HG02852 (cell line): ENCODE measurements around the gene ROS1.

Source experiments
- ATAC-seq: cut with Tn5 transposase; IDR thresholded peaks from one replicate; pipeline ENCODE4 v1.9.1; 2021; ENCODE audit warnings: mild to moderate bottlenecking, moderate library complexity; ENCODE audit not compliant: unreplicated experiment

Gene ROS1

DNA sequence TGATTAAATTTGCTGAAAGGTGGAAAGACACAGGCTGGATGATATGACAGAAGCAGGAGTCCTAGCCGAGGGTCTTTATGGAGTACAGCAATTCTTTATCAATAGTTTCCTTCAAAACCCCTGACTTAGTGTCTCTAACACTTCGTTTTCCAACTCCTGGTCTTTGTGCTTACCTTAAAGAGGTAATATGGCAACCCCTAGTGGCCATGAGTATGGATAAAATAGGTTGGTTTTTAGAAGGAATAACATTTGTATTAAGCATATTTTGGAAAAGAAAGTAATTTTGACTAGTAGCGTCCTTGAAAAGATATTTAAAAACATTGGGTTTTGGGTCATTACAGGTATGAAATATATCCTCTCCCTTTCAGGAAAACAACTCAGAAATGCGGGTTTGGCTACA is 108.5 kb downstream of the ROS1 start:
- no peak for ATAC-seq

GRCh38 chr6:117311726-117312125 is 114.0 kb downstream of the ROS1 start:
- ATAC-seq = no peak

GRCh38 chr6:117311310-117311709 is 114.4 kb downstream of the ROS1 start:
- no peak for ATAC-seq

DNA sequence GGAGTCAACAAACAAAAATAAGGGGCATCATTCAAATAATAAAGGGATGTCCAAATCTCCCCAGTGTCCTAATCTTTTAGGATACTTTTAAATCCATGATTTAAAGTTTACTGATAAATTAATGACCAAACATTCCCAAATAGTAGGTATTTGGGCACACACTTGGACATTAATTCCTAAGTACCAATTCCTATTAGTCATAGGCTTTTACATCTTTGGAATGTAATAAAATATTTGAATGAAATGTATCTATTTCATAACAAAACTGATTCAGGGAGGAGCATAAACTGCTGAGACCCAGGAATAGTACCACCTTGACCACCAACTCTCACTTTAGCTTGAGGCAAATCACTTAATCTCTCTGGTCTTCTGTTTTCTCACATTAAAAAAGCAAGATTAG is 116.1 kb downstream of the ROS1 start:
- ATAC-seq = no peak

- ATAC-seq = no peak
Observed at GRCh38 chr6:117309069-117309468, 116.7 kb downstream of the ROS1 start.

- no peak for ATAC-seq
Observed at GRCh38 chr6:117307655-117308054, 118.1 kb downstream of the ROS1 start.

DNA sequence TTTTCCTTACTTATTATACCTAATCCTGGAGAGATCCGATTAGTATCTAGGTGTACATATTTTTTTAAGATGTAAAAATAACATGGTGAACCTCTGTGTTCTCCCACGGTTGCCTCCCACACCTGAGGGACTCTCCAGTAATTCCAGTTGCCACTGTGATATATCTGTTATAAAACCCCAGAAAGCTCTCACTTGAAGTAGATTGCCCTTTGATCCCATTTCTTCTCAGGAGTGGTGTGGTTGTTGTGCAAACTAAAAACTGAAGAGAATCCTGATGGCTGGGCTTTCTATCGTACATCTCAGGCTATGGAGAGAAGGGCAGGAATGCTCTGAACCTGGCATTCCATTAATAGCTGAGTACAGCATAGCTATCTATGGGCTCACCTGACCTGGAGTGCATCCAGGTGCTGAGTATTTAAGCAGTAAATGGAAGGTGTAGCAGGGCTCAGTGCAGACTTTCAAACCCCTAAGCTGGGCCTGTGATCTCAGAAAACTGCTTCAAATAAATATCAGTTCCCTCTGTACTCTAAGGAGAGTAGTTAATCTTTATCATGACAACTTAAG is 119.4 kb downstream of the ROS1 start:
- ATAC-seq = no peak

DNA sequence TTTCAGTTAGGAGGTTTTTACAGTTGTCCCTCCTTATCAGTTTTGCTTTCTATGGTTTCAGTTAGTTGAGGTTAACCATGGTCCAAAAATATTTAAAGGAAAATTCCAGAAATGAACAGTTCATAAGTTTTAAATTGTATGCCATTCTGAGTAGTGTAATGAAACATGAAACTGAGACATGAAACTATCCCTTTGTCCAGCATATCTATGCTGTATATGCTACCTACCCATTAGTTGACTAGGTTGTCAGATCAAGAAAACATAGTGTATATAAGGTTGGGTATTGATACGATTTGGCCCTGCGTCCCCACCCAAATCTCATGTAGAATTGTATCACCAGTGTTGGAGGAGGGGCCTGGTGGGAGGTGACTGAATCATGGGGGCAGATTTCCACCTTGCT is 121.3 kb downstream of the ROS1 start:
- ATAC-seq = no peak

- ATAC-seq = no peak
Observed at GRCh38 chr6:117303323-117303722, 122.4 kb downstream of the ROS1 start.

DNA sequence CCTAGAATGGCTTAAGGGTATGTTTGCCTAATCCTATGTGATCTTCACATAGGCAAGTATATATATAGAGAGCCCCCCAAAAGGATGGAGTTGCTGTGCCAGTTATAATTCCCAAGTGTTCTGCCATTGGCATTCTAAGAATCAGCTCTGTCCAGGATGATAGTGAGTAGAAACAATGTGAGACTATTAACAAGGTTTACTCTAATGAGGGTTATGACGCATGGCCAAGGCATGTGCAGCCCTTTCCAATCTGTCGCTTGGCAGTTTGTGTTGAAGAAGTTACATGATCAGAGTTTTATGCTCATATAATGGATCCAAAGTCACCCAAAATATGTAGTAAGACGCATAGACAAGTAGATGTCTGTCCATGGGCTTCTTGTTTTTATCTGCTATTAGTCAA is 126.8 kb downstream of the ROS1 start:
- no peak for ATAC-seq

DNA sequence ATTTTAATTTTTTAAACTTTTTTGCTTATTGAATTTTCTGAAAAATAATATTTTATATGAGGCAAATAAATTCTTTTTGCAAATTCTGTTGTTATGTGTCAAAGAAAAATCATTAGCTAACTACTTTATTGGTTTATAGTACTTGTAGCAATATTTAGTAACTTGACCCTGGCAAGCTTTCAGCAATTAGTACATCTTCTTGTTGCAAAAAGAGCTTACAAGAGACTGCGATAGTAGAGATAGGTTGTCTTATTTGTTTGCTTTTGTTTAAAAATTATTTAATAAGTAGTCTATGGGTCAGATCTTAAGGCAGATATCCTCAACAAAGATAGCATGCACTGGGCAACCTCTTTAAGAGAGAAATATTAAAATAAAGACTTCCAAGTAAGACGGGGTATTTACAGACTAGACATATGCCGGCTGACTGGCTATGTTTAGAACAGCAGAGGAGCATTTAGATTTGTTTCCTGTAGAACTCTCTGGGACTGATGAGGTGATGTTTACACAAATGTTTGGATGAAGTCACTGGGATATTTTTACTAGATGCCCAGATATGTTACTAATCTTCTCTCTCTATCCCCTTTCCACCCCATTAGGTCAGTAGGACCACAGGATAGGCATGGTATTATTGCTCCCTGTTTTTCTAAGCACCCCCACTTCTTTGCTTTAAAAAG is 135.4 kb downstream of the ROS1 start:
- no peak for ATAC-seq

DNA sequence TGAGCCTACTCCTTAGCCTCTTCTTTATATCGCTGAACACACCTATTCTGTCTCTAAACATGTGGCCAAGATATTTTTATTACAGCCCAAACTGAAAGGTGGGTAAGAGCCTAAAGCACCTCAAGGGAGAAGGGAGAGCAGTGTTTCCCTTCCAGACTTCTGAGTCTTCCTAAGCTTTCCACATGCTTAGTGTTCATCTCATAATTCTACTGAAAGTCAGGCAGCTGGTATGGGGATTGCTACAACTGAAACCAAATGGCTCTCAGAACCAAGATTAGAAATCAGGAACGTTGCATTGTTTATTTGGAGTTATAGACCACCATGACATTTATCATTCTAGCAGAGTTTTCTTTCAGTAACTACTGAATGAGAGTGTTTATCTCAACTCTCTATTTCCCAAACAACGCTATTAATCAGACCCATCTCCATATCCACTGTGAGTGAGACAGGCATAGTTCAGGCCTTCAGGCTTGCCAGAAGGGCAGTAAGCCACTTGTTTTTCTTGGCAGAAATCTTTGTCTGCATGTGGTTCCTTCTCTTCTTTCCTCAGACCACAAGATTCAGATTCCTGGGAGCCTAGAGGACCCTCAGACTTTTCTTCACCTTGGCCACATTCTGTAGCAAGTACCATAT is 137.5 kb downstream of the ROS1 start:
- no peak for ATAC-seq

GRCh38 chr6:117280922-117281321 is 144.8 kb downstream of the ROS1 start:
- no peak for ATAC-seq

GRCh38 chr6:117276778-117277316 is 148.9 kb downstream of the ROS1 start:
- no peak for ATAC-seq

DNA sequence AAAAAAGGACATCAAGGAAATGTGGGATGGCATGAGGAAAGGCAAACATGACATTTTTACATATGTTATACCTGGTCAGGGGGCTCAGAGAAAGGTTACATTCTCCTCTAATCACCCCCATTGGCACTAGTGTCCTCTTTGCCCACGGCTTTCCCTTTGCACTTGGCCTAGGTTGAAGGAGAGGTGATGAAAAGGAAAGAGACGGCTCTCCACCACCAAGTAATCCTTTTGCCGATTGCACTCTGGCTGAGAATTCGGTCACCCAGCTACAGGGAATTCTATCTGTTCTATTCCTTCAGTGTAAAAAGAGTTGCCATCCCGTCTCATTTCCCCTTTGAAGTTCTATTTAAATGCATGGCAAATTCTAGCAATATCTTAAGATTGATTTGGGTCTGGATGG is 150.0 kb downstream of the ROS1 start:
- no peak for ATAC-seq

DNA sequence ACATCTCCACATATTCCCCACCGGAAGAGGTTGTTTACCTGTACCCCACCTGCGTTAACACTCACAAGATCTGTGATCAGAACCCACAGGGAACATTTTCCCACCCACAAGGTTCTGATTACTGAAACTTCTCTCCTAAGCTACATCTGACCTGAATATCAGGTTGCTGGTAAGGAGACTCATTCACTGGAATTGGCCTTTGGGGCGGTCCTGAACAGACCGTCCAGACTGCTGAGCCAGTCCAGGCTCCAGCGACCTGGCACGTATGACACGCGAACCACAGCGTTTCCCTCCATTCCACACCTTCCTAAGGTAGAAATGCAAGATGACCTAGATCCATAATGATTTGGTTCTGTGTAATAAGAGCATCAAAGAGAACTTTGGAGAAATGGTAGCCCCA is 150.5 kb downstream of the ROS1 start:
- no peak for ATAC-seq

DNA sequence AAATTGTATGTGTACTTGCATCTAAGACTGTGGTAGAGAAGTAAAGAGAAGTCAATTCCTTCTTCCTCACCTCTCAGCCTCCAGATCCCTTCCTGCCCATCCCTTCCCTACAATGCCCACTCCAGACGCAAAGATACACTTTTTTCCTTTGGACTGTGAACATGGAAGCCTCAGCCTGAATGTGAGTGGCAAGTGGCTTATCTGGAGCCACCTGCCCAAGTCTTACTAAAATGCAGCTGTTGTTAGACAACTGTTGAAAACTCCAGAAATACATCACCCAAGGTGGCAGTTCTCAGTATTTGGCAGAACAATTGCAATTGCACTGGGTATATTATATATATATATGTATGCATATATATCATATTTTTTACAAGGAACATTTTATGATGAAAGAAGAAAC is 152.9 kb downstream of the ROS1 start:
- no peak for ATAC-seq

- no peak for ATAC-seq
Observed at GRCh38 chr6:117272032-117272866, 153.5 kb downstream of the ROS1 start.

DNA sequence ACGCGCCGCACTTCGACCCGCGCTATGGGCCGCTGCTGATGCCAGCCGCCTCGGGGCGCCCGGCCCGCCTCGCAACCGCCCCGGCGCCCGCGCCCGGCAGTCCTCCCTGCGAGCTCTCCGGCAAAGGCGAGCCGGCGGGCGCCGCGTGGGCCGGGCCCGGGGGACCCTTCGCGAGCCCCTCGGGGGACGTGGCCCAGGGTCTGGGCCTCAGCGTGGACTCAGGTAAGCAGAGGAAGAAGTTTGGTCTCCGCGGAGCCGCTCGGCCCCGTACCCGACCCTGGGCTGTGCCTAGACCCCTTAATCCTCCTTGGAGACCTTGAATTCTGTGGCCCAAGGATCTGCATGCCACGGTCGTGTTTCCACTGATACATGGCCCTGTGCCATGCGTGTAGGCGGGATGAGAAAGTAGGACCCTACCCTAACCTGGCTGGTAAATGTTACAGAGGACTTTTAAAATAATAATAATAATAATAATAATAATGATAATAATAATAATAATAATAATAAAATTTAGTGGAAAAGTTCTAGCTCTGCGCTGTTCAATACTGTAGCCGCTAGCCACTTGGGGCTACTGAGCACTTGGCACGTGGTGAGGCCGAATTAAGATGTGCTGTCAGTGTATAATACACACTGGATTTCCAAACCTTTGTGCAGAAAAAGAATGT is 154.8 kb downstream of the ROS1 start:
- no peak for ATAC-seq

GRCh38 chr6:117270055-117270842 is 155.5 kb downstream of the ROS1 start:
- no peak for ATAC-seq
